DOHH2 (cell line): ENCODE results near the gene CAV1.
"Not testable (repeated sequence)": the region's sequence is repeated elsewhere in the genome, so short reads cannot be mapped to it uniquely, and the experiment has no call there.

Source experiments
- H3F3A ChIP-seq: fragments of 200-600 bp; sonication (generic), shearing (Covaris generic); 2 replicates; pipeline ENCODE4 v1.6.0; 2016; ENCODE audit warnings: antibody characterized with exemption, mild to moderate bottlenecking; ENCODE audit not compliant: control insufficient read depth, insufficient read depth
- H3K27ac ChIP-seq: fragments of 200-600 bp; sonication (generic); 2 replicates; pipeline ENCODE4 v1.5.1; 2014; ENCODE audit warnings: low read depth, mild to moderate bottlenecking, low read length, moderate library complexity
- H3K27me3 ChIP-seq: fragments of 200-600 bp; sonication (generic); 2 replicates; pipeline ENCODE4 v1.6.1; 2014; ENCODE audit warnings: mild to moderate bottlenecking, low read length, mixed read lengths; ENCODE audit not compliant: control insufficient read depth
- H3K36me3 ChIP-seq: fragments of 200-600 bp; sonication (generic); 2 replicates; pipeline ENCODE4 v1.6.1; 2014; ENCODE audit warnings: mild to moderate bottlenecking, low read length, moderate library complexity, mixed read lengths; ENCODE audit not compliant: control insufficient read depth
- H3K4me1 ChIP-seq: fragments of 200-600 bp; sonication (generic); 2 replicates; pipeline ENCODE4 v1.6.1; 2014; ENCODE audit warnings: mild to moderate bottlenecking, low read length, mixed read lengths; ENCODE audit not compliant: control insufficient read depth
- H3K4me2 ChIP-seq: fragments of 200-600 bp; sonication (generic); 2 replicates; pipeline ENCODE4 v1.6.0; 2014; ENCODE audit warnings: mild to moderate bottlenecking, low read length, moderate library complexity
- H3K4me3 ChIP-seq: fragments of 200-600 bp; sonication (generic); 2 replicates; pipeline ENCODE4 v1.5.1; 2014; ENCODE audit warnings: mild to moderate bottlenecking, low read length, mixed read lengths
- H3K79me2 ChIP-seq: fragments of 200-600 bp; sonication (generic); 2 replicates; pipeline ENCODE4 v1.6.1; 2014; ENCODE audit warnings: mild to moderate bottlenecking, low read length, mixed read lengths; ENCODE audit not compliant: control insufficient read depth
- H3K9me2 ChIP-seq: fragments of 200-600 bp; sonication (generic); replicated peaks from 2 replicates; pipeline ENCODE4 v1.6.1; 2014; ENCODE audit warnings: mild to moderate bottlenecking, low read length, mixed read lengths; ENCODE audit not compliant: control insufficient read depth
- H3K9me3 ChIP-seq: fragments of 200-600 bp; sonication (generic); 2 replicates; pipeline ENCODE4 v1.6.1; 2014; ENCODE audit warnings: antibody characterized with exemption, low read length, mixed read lengths; ENCODE audit not compliant: control insufficient read depth, insufficient read depth
- H4K20me1 ChIP-seq: fragments of 200-600 bp; sonication (generic); 2 replicates; pipeline ENCODE4 v1.6.0; 2014; ENCODE audit warnings: low read depth, mild to moderate bottlenecking, antibody characterized with exemption, low read length, moderate library complexity; ENCODE audit not compliant: control insufficient read depth, insufficient read depth
- EZH2phosphoT487 ChIP-seq: fragments of 200-600 bp; sonication (generic); IDR thresholded peaks from 2 replicates; pipeline ENCODE4 v1.6.1; 2017; ENCODE audit warnings: borderline replicate concordance, mild to moderate bottlenecking, antibody characterized with exemption, low read length, moderate library complexity, mixed read lengths
- TF ChIP-seq, protein P1 (sequence below): fragments of 200-600 bp; sonication (generic); IDR thresholded peaks from one replicate; pipeline ENCODE4 v1.5.1; 2014; ENCODE audit warnings: antibody characterized with exemption, mild to moderate bottlenecking, low read depth, low read length; ENCODE audit not compliant: poor library complexity, severe bottlenecking

The CAV1 gene

DNA sequence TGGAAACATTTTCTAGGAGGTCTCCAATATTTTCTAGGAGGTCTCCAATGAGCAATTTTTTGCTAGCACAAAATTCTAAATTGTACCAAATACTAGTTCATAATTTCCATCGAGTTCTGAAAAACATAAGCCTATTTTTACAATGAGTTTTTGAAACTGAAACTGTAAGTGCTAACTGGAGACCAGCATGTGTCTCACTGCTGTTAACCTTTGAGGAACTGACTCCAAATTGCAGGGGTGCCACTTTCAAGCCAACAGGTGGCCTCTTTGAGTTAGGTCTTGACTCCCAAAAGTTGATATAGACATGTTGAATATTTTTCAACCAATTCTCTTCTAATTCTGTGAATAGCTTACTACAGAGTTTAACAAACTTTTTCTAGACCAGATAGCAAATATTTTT is 58.8 kb downstream of the CAV1 start:
- H3K4me1 ChIP-seq = no peaks in the 10 kb centered on the region
- H4K20me1 ChIP-seq = no peaks in the 10 kb centered on the region
- no peaks in the 10 kb centered on the region for H3K79me2 ChIP-seq
- H3K27me3 ChIP-seq = peaks cover 4% of the 10 kb centered on the region; the same call in 1 of the 2 replicates
- no peak overlapping the region for H3K4me2 ChIP-seq
- TF ChIP-seq, protein P1, sequence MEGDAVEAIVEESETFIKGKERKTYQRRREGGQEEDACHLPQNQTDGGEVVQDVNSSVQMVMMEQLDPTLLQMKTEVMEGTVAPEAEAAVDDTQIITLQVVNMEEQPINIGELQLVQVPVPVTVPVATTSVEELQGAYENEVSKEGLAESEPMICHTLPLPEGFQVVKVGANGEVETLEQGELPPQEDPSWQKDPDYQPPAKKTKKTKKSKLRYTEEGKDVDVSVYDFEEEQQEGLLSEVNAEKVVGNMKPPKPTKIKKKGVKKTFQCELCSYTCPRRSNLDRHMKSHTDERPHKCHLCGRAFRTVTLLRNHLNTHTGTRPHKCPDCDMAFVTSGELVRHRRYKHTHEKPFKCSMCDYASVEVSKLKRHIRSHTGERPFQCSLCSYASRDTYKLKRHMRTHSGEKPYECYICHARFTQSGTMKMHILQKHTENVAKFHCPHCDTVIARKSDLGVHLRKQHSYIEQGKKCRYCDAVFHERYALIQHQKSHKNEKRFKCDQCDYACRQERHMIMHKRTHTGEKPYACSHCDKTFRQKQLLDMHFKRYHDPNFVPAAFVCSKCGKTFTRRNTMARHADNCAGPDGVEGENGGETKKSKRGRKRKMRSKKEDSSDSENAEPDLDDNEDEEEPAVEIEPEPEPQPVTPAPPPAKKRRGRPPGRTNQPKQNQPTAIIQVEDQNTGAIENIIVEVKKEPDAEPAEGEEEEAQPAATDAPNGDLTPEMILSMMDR = no peak
- no peak for TF ChIP-seq EZH2phosphoT487
- no peaks in the 10 kb centered on the region for H3K9me2 ChIP-seq
- no peak overlapping the region for H3K4me3 ChIP-seq
- H3K27ac ChIP-seq = no peak overlapping the region
- no peaks in the 10 kb centered on the region for H3K36me3 ChIP-seq
- no peaks in the 10 kb centered on the region for H3K9me3 ChIP-seq
- no peaks in the 10 kb centered on the region for H3F3A ChIP-seq

DNA sequence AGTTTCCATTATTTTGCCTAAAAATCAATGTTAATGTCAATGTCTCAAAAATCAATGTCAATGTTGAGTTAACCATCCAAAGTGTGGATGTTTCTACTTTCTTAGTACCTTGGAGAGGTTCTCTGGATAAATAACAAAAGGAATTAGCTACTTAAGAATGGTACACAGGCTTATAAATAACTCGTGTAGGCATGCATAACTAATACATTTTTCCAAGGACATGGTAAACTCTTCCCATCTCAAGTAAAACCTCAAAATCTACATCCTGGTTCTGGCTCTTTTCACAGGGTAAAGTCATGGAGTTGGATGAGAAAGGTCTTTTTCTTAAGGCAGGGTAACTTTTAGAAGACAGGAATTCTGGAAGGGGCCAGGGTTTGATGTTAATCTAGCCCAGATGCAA is 59.9 kb downstream of the CAV1 start:
- Histone ChIP-seq H3K9me3 (no peaks in the 10 kb centered on the region), H3K9me2 (no peaks in the 10 kb centered on the region), H3F3A (no peaks in the 10 kb centered on the region), H3K4me3 (no peak overlapping the region), H4K20me1 (no peaks in the 10 kb centered on the region), H3K27ac (no peak overlapping the region), H3K4me2 (no peak overlapping the region), H3K79me2 (no peaks in the 10 kb centered on the region), H3K4me1 (no peaks in the 10 kb centered on the region), H3K36me3 (no peaks in the 10 kb centered on the region), H3K27me3 (peaks cover 4% of the 10 kb centered on the region; the same call in 1 of the 2 replicates)
- TF ChIP-seq, protein P1 = no peak
- TF ChIP-seq EZH2phosphoT487 = no peak

DNA sequence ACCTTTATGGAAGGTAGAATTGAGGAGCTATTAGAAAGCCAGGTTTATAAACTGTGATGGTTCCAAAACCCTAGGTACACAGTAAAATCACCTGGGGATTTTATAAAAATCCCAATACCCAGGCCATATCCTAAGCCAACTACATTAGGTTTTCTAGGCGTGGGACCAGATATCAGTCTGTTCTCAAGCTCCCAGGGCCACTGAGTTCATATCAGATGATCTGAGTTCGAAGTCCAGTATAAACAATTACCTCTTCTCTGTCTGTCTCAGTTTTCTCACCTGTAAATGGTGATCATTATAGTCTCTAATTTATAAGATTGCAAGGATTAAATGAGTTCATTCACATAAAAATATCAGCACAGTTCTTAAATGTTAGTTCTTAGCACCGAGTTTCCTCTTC is 60.6 kb downstream of the CAV1 start:
- TF ChIP-seq EZH2phosphoT487 = no peak
- TF ChIP-seq, protein P1 = no peak
- H3K9me3 ChIP-seq = no peaks in the 10 kb centered on the region
- no peaks in the 10 kb centered on the region for H3K4me1 ChIP-seq
- H3K36me3 ChIP-seq = no peaks in the 10 kb centered on the region
- H3K27ac ChIP-seq = no peak overlapping the region
- H3K79me2 ChIP-seq = no peaks in the 10 kb centered on the region
- no peak overlapping the region for H3K4me2 ChIP-seq
- no peak overlapping the region for H3K4me3 ChIP-seq
- H3F3A ChIP-seq = no peaks in the 10 kb centered on the region
- no peaks in the 10 kb centered on the region for H4K20me1 ChIP-seq
- no peaks in the 10 kb centered on the region for H3K9me2 ChIP-seq
- H3K27me3 ChIP-seq = peaks cover 4% of the 10 kb centered on the region; the same call in 1 of the 2 replicates

DNA sequence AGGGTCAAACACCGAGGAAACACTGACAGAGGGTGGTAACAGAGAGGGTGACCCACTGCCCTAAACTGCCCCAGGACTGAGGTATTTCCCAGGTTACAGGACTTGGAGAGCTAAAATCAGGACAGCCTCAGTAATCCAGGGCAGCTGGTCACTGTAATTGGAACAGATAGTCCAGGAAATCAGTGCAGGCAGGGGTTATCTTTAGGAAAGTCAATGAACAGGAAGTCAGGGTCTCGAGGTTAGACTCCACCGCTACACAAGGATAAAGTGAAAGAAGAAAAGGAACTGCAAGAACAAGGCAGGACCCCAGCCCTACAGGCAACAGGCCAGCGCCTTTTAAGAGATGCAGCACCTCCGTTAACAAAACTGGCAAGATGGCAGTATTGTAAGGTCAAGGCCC is 61.1 kb downstream of the CAV1 start:
- H3K36me3 ChIP-seq = no peaks in the 10 kb centered on the region
- H4K20me1 ChIP-seq = no peaks in the 10 kb centered on the region
- H3K27me3 ChIP-seq = peaks cover 4% of the 10 kb centered on the region; the same call in 1 of the 2 replicates
- no peaks in the 10 kb centered on the region for H3K9me3 ChIP-seq
- H3K4me3 ChIP-seq = no peak overlapping the region
- no peaks in the 10 kb centered on the region for H3K9me2 ChIP-seq
- H3K4me1 ChIP-seq = no peaks in the 10 kb centered on the region
- H3K79me2 ChIP-seq = no peaks in the 10 kb centered on the region
- no peak overlapping the region for H3K4me2 ChIP-seq
- TF ChIP-seq, protein P1 = no peak
- no peak for TF ChIP-seq EZH2phosphoT487
- no peaks in the 10 kb centered on the region for H3F3A ChIP-seq
- no peak overlapping the region for H3K27ac ChIP-seq

DNA sequence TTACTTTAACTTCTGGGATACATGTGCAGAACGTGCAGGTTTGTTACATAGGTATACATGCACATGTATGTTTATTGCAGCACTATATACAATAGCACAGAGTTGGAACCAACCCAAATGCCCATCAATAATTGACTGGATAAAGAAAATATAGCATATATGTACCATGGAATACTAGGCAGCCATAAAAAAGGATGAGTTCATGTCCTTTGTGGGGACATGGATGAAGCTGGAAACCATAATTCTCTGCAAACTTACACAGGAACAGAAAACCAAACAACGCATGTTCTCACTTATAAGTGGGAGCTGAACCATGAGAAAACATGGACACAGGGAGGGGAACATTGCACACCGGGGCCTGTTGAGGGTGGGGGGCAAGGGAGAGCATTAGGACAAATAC is 62.4 kb downstream of the CAV1 start:
- not testable (repeated sequence) for H3K79me2 ChIP-seq, H3K27ac ChIP-seq, H3K9me3 ChIP-seq, H3F3A ChIP-seq, H3K36me3 ChIP-seq, H3K4me1 ChIP-seq, H3K4me2 ChIP-seq, H3K4me3 ChIP-seq, H3K9me2 ChIP-seq, H4K20me1 ChIP-seq
- peaks cover 10% of the 10 kb centered on the region for H3K27me3 ChIP-seq
